Measurements from ENCODE around the gene FOXN3. TPM values are rescaled to one million over a fixed set of nuclear protein-coding genes. Genes with fewer than 3 reads are reported as not detected.

FOXN3 gene
- total and polyA plus RNA-seq, 2 donors (not counting 3 experiments of a cell fraction or from before 2014, with no cell fraction given) = 16.9 to 41.8 TPM

GRCh38 chr14:89399594-89400068 is 17.4 kb downstream of the FOXN3 start:
- dilution Hi-C loops (cut with MboI; ENCODE audit: extremely low pct_ligation_motif_present, low sequenced_read_pairs) = no loop called here
- TF ChIP-seq EZH2 (IDR thresholded peaks at IDR 0.05; ENCODE audit: borderline replicate concordance, low read depth, low read length, severe bottlenecking) = no peak
- no peak for TF ChIP-seq GATA2 (IDR thresholded peaks at IDR 0.05; ENCODE audit: insufficient read depth, insufficient read length, low read depth, low read length)
- TF ChIP-seq MYC (IDR thresholded peaks at IDR 0.05; ENCODE audit: low read depth, low read length) = no peak
- no peak for TF ChIP-seq FOS (IDR thresholded peaks at IDR 0.05; ENCODE audit: borderline replicate concordance, insufficient read depth, low read length)
- TF ChIP-seq MAX (IDR thresholded peaks at IDR 0.05; ENCODE audit: insufficient read depth, insufficient read length) = no peak
- TF ChIP-seq, protein P1, sequence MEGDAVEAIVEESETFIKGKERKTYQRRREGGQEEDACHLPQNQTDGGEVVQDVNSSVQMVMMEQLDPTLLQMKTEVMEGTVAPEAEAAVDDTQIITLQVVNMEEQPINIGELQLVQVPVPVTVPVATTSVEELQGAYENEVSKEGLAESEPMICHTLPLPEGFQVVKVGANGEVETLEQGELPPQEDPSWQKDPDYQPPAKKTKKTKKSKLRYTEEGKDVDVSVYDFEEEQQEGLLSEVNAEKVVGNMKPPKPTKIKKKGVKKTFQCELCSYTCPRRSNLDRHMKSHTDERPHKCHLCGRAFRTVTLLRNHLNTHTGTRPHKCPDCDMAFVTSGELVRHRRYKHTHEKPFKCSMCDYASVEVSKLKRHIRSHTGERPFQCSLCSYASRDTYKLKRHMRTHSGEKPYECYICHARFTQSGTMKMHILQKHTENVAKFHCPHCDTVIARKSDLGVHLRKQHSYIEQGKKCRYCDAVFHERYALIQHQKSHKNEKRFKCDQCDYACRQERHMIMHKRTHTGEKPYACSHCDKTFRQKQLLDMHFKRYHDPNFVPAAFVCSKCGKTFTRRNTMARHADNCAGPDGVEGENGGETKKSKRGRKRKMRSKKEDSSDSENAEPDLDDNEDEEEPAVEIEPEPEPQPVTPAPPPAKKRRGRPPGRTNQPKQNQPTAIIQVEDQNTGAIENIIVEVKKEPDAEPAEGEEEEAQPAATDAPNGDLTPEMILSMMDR (IDR thresholded peaks at IDR 0.05; ENCODE audit: extremely low read depth in 1 of 2, insufficient read depth in 1 of 2, low read depth in 1 of 2, low read length in 2 of 2) = no peak
- TF ChIP-seq JUN (IDR thresholded peaks at IDR 0.05; ENCODE audit: borderline replicate concordance, insufficient read depth, insufficient read length, low read depth) = no peak
- TF ChIP-seq POLR2A (IDR thresholded peaks at IDR 0.05; ENCODE audit: low read depth, low read length) = no peak
- no peak for TF ChIP-seq POLR2AphosphoS5 (IDR thresholded peaks at IDR 0.05; ENCODE audit: insufficient read depth, low read depth, low read length)
- no peak overlapping the region for H2AFZ ChIP-seq (ENCODE audit: low read depth, low read length)
- no peak overlapping the region for H3K27ac ChIP-seq (ENCODE audit: insufficient read depth, low read depth, low read length)
- no peaks in the 10 kb centered on the region for H4K20me1 ChIP-seq (replicated peaks; ENCODE audit: control insufficient read depth, extremely low read depth, insufficient read depth, low read length)
- ChIA-PET POLR2A (no interaction called here), CTCF (no interaction called here)
- H3K4me2 ChIP-seq (ENCODE audit: insufficient read depth, low read length) = no peak overlapping the region
- no peaks in the 10 kb centered on the region for H3K9me3 ChIP-seq (replicated peaks; ENCODE audit: control insufficient read depth, insufficient read depth, low read length)
- H3K9ac ChIP-seq (replicated peaks; ENCODE audit: extremely low read depth, insufficient read depth, low read length) = no peak overlapping the region
- no peaks in the 10 kb centered on the region for H3K36me3 ChIP-seq (ENCODE audit: control insufficient read depth in 2 of 2, extremely low read depth in 1 of 2, insufficient read depth in 2 of 2, low read length in 2 of 2)
- DNase-seq (ENCODE audit: low read depth, low spot score) (peak; percentile 43), FAIRE-seq (no peak)
- intact Hi-C loops (cut with micrococcal nuclease) = no loop called here
- peaks cover 1% of the 10 kb centered on the region for H3K79me2 ChIP-seq (ENCODE audit: control insufficient read depth, insufficient read depth, low read length)
- H3K27me3 ChIP-seq (ENCODE audit: control insufficient read depth in 2 of 2, insufficient read depth in 2 of 2, low read length in 2 of 2) = no peaks in the 10 kb centered on the region
- no peak overlapping the region for H3K4me3 ChIP-seq (replicated peaks in 1 of 3; ENCODE audit: insufficient read depth in 1 of 3, low read depth in 1 of 3, low read length in 3 of 3)
- H3K9me1 ChIP-seq (replicated peaks; ENCODE audit: control insufficient read depth, extremely low read depth, insufficient read depth, low read length) = no peaks in the 10 kb centered on the region
- no peaks in the 10 kb centered on the region for H3K4me1 ChIP-seq (ENCODE audit: control insufficient read depth, extremely low read depth, insufficient read depth, low read length)
- no TSS peak for BruUV-seq (replicated peaks)
